GM19238 (cell line): ENCODE results near the gene SPP2.

Experiments
- DNase-seq: peaks from one replicate; pipeline ENCODE4 v3.0.0; 2011; ENCODE audit warnings: low spot score; ENCODE audit not compliant: insufficient read length

The SPP2 gene

GRCh38 chr2:234038076-234038802 lies 12.3 kb upstream of the SPP2 start:
- DNase-seq = no peak

- no peak for DNase-seq
Observed at GRCh38 chr2:234044157-234044556, 6.3 kb upstream of the SPP2 start.

GRCh38 chr2:234046521-234046920 lies 4.0 kb upstream of the SPP2 start:
- no peak for DNase-seq

GRCh38 chr2:234047361-234047760 lies 3.1 kb upstream of the SPP2 start:
- no peak for DNase-seq

GRCh38 chr2:234048049-234048448 lies 2.5 kb upstream of the SPP2 start:
- no peak for DNase-seq

GRCh38 chr2:234051374-234052070 lies 1.0 kb downstream of the SPP2 start:
- DNase-seq = no peak

GRCh38 chr2:234058881-234059280 lies 8.4 kb downstream of the SPP2 start:
- DNase-seq = no peak

- no peak for DNase-seq
Observed at GRCh38 chr2:234060236-234060635, 9.7 kb downstream of the SPP2 start.

- DNase-seq = no peak
Observed at GRCh38 chr2:234061624-234062257, 11.2 kb downstream of the SPP2 start.

GRCh38 chr2:234066587-234066986 lies 16.1 kb downstream of the SPP2 start:
- DNase-seq = no peak

GRCh38 chr2:234071664-234072063 lies 21.2 kb downstream of the SPP2 start:
- DNase-seq = no peak

- DNase-seq = no peak
Observed at GRCh38 chr2:234072454-234072853, 22.0 kb downstream of the SPP2 start.

GRCh38 chr2:234074751-234075517 lies 24.4 kb downstream of the SPP2 start:
- no peak for DNase-seq

- no peak for DNase-seq
Observed at GRCh38 chr2:234075518-234075915, 25.0 kb downstream of the SPP2 start.

GRCh38 chr2:234075947-234076346 lies 25.4 kb downstream of the SPP2 start:
- DNase-seq = no peak

- DNase-seq = no peak
Observed at GRCh38 chr2:234076451-234076850, 25.9 kb downstream of the SPP2 start.

- DNase-seq = no peak
Observed at GRCh38 chr2:234078129-234078528, 27.6 kb downstream of the SPP2 start.

GRCh38 chr2:234081970-234082822 lies 31.7 kb downstream of the SPP2 start:
- no peak for DNase-seq

- no peak for DNase-seq
Observed at GRCh38 chr2:234083572-234084348, 33.3 kb downstream of the SPP2 start.

GRCh38 chr2:234091432-234091879 lies 41.0 kb downstream of the SPP2 start:
- no peak for DNase-seq
